Activated naive CD8-positive, alpha-beta T cell treated with anti-CD3 and anti-CD28 coated beads, Interleukin-2, amount 50 U/mL, for 16 hours (primary cell): ENCODE data around the gene PTX4.

Experiments
- DNase-seq: peaks from one replicate; pipeline ENCODE4 v3.0.0-alpha.2; 2020; ENCODE audit warnings: low read depth, low spot score

PTX4 gene

GRCh38 chr16:1523581-1524245 lies 35.0 kb upstream of the PTX4 start:
- no peak for DNase-seq

- no peak for DNase-seq
These were observed 31.7 kb upstream of the PTX4 start for GRCh38 chr16:1520461-1520860.

- no peak for DNase-seq
These were observed 31.1 kb upstream of the PTX4 start for GRCh38 chr16:1519831-1520230.

GRCh38 chr16:1518626-1519135 lies 29.9 kb upstream of the PTX4 start:
- DNase-seq = no peak

- no peak for DNase-seq
These were observed 25.8 kb upstream of the PTX4 start for GRCh38 chr16:1514507-1514906.

- DNase-seq = no peak
These were observed 24.0 kb upstream of the PTX4 start for GRCh38 chr16:1512774-1513173.

- DNase-seq = no peak
These were observed 23.2 kb upstream of the PTX4 start for GRCh38 chr16:1511662-1512569.

GRCh38 chr16:1510941-1511351 lies 22.2 kb upstream of the PTX4 start:
- DNase-seq = no peak

- DNase-seq = no peak
These were observed 21.5 kb upstream of the PTX4 start for GRCh38 chr16:1510272-1510671.

GRCh38 chr16:1509307-1510221 lies 20.8 kb upstream of the PTX4 start:
- DNase-seq = no peak

GRCh38 chr16:1508494-1509187 lies 19.9 kb upstream of the PTX4 start:
- no peak for DNase-seq

GRCh38 chr16:1506494-1507213 lies 17.9 kb upstream of the PTX4 start:
- DNase-seq = no peak

- DNase-seq = no peak
These were observed 17.2 kb upstream of the PTX4 start for GRCh38 chr16:1505912-1506311.

- DNase-seq = no peak
These were observed 16.5 kb upstream of the PTX4 start for GRCh38 chr16:1505073-1505844.

- DNase-seq = no peak
These were observed 14.6 kb upstream of the PTX4 start for GRCh38 chr16:1503110-1503955.

GRCh38 chr16:1502092-1503004 lies 13.6 kb upstream of the PTX4 start:
- no peak for DNase-seq

- no peak for DNase-seq
These were observed 12.9 kb upstream of the PTX4 start for GRCh38 chr16:1501630-1502029.
